HT-29 (cell line): ENCODE results near the gene UBAC2. TPM values are rescaled to one million over a fixed set of nuclear protein-coding genes. Genes with fewer than 3 reads are reported as not detected.

ENCODE experiments used
- DNase-seq: peaks from one replicate; pipeline ENCODE4 v3.0.0-alpha.2; 2015; ENCODE audit warnings: low spot score
- total RNA-seq: library from RNA; depleted of rRNA; stranded (reverse); fragments of >200 nt; shearing (Covaris generic); gene quantifications from 2 replicates; pipeline ENCODE4 v1.2.3, GENCODE V29; 2014

The UBAC2 gene
- total RNA-seq, 1 experiment from 2014 or later: 73.4 TPM

GRCh38 chr13:99270518-99270917, 69.9 kb downstream of the UBAC2 start:
- DNase-seq: no peak

GRCh38 chr13:99271249-99271648, 70.6 kb downstream of the UBAC2 start:
- no peak for DNase-seq

GRCh38 chr13:99272481-99272880, 71.8 kb downstream of the UBAC2 start:
- no peak for DNase-seq

- DNase-seq: no peak
Measured at GRCh38 chr13:99273128-99273527, 72.5 kb downstream of the UBAC2 start.

- DNase-seq: no peak
Measured at GRCh38 chr13:99275093-99275469, 74.4 kb downstream of the UBAC2 start.

- DNase-seq: no peak
Measured at GRCh38 chr13:99276706-99277105, 76.1 kb downstream of the UBAC2 start.

- DNase-seq: no peak
Measured at GRCh38 chr13:99277629-99278028, 77.0 kb downstream of the UBAC2 start.

GRCh38 chr13:99278200-99278599, 77.5 kb downstream of the UBAC2 start:
- no peak for DNase-seq

- DNase-seq: no peak
Measured at GRCh38 chr13:99278843-99279242, 78.2 kb downstream of the UBAC2 start.

GRCh38 chr13:99279637-99280036, 79.0 kb downstream of the UBAC2 start:
- no peak for DNase-seq

GRCh38 chr13:99280166-99280565, 79.5 kb downstream of the UBAC2 start:
- DNase-seq: no peak

- DNase-seq: no peak
Measured at GRCh38 chr13:99281811-99282263, 81.2 kb downstream of the UBAC2 start.

GRCh38 chr13:99282264-99283231, 81.9 kb downstream of the UBAC2 start:
- DNase-seq: no peak

GRCh38 chr13:99285432-99286182, 85.0 kb downstream of the UBAC2 start:
- DNase-seq: no peak

- no peak for DNase-seq
Measured at GRCh38 chr13:99287551-99287950, 86.9 kb downstream of the UBAC2 start.

- DNase-seq: no peak
Measured at GRCh38 chr13:99288089-99288488, 87.4 kb downstream of the UBAC2 start.

GRCh38 chr13:99289271-99289670, 88.6 kb downstream of the UBAC2 start:
- DNase-seq: no peak

GRCh38 chr13:99289674-99290337, 89.2 kb downstream of the UBAC2 start:
- DNase-seq: no peak

- DNase-seq: no peak
Measured at GRCh38 chr13:99290894-99291293, 90.2 kb downstream of the UBAC2 start.

GRCh38 chr13:99293178-99293577, 92.5 kb downstream of the UBAC2 start:
- DNase-seq: no peak

- no peak for DNase-seq
Measured at GRCh38 chr13:99294198-99294597, 93.5 kb downstream of the UBAC2 start.

GRCh38 chr13:99294958-99295357, 94.3 kb downstream of the UBAC2 start:
- DNase-seq: no peak
